A549 (cell line): ENCODE data around the gene XG.

Experiments used
- BHLHE40 ChIP-seq: IDR thresholded peaks from 2 replicates; pipeline ENCODE4 v1.6.1; 2012; ENCODE audit warnings: low read depth, low read length, inconsistent platforms
- EP300 ChIP-seq, 2 experiments: fragments of >200 bp; sonication (Bioruptor Twin); formaldehyde crosslinking; IDR thresholded peaks; 2 replicates in 1 of 2; 3 replicates in 1 of 2; pipeline ENCODE4 v1.6.1; 2016 to 2017
- MAX ChIP-seq: IDR thresholded peaks from 2 replicates; pipeline ENCODE4 v1.6.1; 2012
- MAZ ChIP-seq: fragments of 150-350 bp; IDR thresholded peaks from 2 replicates; pipeline ENCODE4 v1.6.1; 2014; ENCODE audit warnings: antibody characterized with exemption, low read depth, low read length, borderline replicate concordance
- POLR2A ChIP-seq: IDR thresholded peaks from 2 replicates; pipeline ENCODE4 v1.6.1; 2012; ENCODE audit warnings: mild to moderate bottlenecking, low read length
- RARB ChIP-seq: fragments of 250-450 bp; sonication (Bioruptor Pico); IDR thresholded peaks from 2 replicates; pipeline ENCODE4 v1.8.0; 2021; ENCODE audit warnings: mild to moderate bottlenecking, moderate library complexity
- ZFP36 ChIP-seq: fragments of 450-650 bp; IDR thresholded peaks from 2 replicates; pipeline ENCODE4 v1.6.1; 2014; ENCODE audit warnings: borderline replicate concordance; ENCODE audit not compliant: partially characterized antibody
- TF ChIP-seq, protein P1 (sequence below): fragments of >200 bp; sonication (Bioruptor Twin); formaldehyde crosslinking; IDR thresholded peaks from 3 replicates; pipeline ENCODE4 v1.5.1; 2016
- TF ChIP-seq, protein P2 (sequence below): IDR thresholded peaks from 2 replicates; pipeline ENCODE4 v1.6.1; 2012
- TF ChIP-seq, protein P3 (sequence below): fragments of 200-600 bp; sonication (generic); IDR thresholded peaks from 2 replicates; pipeline ENCODE4 v1.6.1; 2016; ENCODE audit warnings: antibody characterized with exemption, mild to moderate bottlenecking, moderate library complexity

GRCh38 chrX:2820136-2820771, 68.4 kb downstream of the XG start:
- TF ChIP-seq, protein P1, sequence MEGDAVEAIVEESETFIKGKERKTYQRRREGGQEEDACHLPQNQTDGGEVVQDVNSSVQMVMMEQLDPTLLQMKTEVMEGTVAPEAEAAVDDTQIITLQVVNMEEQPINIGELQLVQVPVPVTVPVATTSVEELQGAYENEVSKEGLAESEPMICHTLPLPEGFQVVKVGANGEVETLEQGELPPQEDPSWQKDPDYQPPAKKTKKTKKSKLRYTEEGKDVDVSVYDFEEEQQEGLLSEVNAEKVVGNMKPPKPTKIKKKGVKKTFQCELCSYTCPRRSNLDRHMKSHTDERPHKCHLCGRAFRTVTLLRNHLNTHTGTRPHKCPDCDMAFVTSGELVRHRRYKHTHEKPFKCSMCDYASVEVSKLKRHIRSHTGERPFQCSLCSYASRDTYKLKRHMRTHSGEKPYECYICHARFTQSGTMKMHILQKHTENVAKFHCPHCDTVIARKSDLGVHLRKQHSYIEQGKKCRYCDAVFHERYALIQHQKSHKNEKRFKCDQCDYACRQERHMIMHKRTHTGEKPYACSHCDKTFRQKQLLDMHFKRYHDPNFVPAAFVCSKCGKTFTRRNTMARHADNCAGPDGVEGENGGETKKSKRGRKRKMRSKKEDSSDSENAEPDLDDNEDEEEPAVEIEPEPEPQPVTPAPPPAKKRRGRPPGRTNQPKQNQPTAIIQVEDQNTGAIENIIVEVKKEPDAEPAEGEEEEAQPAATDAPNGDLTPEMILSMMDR, result no peak
- TF ChIP-seq, protein P2, sequence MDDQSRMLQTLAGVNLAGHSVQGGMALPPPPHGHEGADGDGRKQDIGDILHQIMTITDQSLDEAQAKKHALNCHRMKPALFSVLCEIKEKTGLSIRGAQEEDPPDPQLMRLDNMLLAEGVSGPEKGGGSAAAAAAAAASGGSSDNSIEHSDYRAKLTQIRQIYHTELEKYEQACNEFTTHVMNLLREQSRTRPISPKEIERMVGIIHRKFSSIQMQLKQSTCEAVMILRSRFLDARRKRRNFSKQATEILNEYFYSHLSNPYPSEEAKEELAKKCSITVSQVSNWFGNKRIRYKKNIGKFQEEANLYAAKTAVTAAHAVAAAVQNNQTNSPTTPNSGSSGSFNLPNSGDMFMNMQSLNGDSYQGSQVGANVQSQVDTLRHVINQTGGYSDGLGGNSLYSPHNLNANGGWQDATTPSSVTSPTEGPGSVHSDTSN, result no peak
- TF ChIP-seq EP300 (IDR thresholded peaks at IDR 0.05), result no peak
- TF ChIP-seq BHLHE40, result no peak
- TF ChIP-seq, protein P3, sequence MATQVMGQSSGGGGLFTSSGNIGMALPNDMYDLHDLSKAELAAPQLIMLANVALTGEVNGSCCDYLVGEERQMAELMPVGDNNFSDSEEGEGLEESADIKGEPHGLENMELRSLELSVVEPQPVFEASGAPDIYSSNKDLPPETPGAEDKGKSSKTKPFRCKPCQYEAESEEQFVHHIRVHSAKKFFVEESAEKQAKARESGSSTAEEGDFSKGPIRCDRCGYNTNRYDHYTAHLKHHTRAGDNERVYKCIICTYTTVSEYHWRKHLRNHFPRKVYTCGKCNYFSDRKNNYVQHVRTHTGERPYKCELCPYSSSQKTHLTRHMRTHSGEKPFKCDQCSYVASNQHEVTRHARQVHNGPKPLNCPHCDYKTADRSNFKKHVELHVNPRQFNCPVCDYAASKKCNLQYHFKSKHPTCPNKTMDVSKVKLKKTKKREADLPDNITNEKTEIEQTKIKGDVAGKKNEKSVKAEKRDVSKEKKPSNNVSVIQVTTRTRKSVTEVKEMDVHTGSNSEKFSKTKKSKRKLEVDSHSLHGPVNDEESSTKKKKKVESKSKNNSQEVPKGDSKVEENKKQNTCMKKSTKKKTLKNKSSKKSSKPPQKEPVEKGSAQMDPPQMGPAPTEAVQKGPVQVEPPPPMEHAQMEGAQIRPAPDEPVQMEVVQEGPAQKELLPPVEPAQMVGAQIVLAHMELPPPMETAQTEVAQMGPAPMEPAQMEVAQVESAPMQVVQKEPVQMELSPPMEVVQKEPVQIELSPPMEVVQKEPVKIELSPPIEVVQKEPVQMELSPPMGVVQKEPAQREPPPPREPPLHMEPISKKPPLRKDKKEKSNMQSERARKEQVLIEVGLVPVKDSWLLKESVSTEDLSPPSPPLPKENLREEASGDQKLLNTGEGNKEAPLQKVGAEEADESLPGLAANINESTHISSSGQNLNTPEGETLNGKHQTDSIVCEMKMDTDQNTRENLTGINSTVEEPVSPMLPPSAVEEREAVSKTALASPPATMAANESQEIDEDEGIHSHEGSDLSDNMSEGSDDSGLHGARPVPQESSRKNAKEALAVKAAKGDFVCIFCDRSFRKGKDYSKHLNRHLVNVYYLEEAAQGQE, result no peak
- TF ChIP-seq MAX, result no peak
- TF ChIP-seq MAZ, result no peak
- TF ChIP-seq RARB (CRISPR knock-in tag), result no peak
- TF ChIP-seq POLR2A, result no peak
- TF ChIP-seq ZFP36, result no peak
